Breast epithelium (tissue), 4 donors: ENCODE measurements around the gene HACE1. TPM values are rescaled to one million over a fixed set of nuclear protein-coding genes. Genes with fewer than 3 reads are reported as not detected.
"Not testable (repeated sequence)": the region's sequence is repeated elsewhere in the genome, so short reads cannot be mapped to it uniquely, and the experiment has no call there.

Source experiments
- DNase-seq, 2 donors: peaks; one replicate each; pipeline ENCODE4 v3.0.0-alpha.2; 2019; ENCODE audit warnings: low spot score in 2 of 2
- H3K27ac ChIP-seq, 2 donors: fragments of 200-600 bp; sonication (generic) in 1 of 2; one replicate each; pipeline ENCODE4 v1.5.1; 2016 to 2019; ENCODE audit warnings: mild to moderate bottlenecking in 1 of 2
- H3K27me3 ChIP-seq, 2 donors: fragments of 200-600 bp; sonication (generic) in 1 of 2; one replicate each; pipeline versions ENCODE4 v1.5.1 to v1.6.0; 2017 to 2019; ENCODE audit warnings: control low read depth in 1 of 2, mild to moderate bottlenecking in 1 of 2
- H3K36me3 ChIP-seq: fragments of 200-600 bp; one replicate; pipeline ENCODE4 v1.5.1; 2019
- H3K4me1 ChIP-seq, 2 donors: fragments of 200-600 bp; sonication (generic); one replicate each; pipeline ENCODE4 v1.5.1; 2016 to 2019; ENCODE audit warnings: control low read depth in 1 of 2
- H3K4me3 ChIP-seq, 3 donors: fragments of 200-600 bp; sonication (generic); 1 replicate in 2 of 3; 2 replicates in 1 of 3; pipeline ENCODE4 v1.5.1; 2016 to 2019; ENCODE audit warnings: mild to moderate bottlenecking in 3 of 3, moderate library complexity in 2 of 3
- H3K9me3 ChIP-seq, 2 donors: fragments of 200-600 bp; sonication (generic) in 1 of 2; one replicate each; pipeline ENCODE4 v1.5.1; 2016 to 2019; ENCODE audit warnings: control low read depth in 1 of 2
- POLR2A ChIP-seq: fragments of 450-650 bp; IDR thresholded peaks from one replicate; pipeline ENCODE4 v1.6.1; 2016; ENCODE audit warnings: antibody characterized with exemption, mild to moderate bottlenecking, moderate library complexity
- POLR2AphosphoS5 ChIP-seq, 3 donors: sonication (generic); formaldehyde crosslinking; IDR thresholded peaks; one replicate each; pipeline ENCODE4 v1.6.1; 2017; ENCODE audit warnings: antibody characterized with exemption in 3 of 3
- intact Hi-C: fragments of 100-400 bp; cut with DNase I; formaldehyde crosslinking; loops from one replicate; pipeline ENCODE4 v1.15.1; 2023; ENCODE audit warnings: low total_unique reads
- total RNA-seq, 3 donors: library from RNA; depleted of rRNA; stranded (reverse); fragments of >200 nt; gene quantifications; one replicate each; pipeline ENCODE4 v1.1.0, GENCODE V29; 2016
- TF ChIP-seq, protein P1 (sequence below), 3 donors: fragments of 450-650 bp; IDR thresholded peaks; one replicate each; pipeline ENCODE4 v1.5.1; 2016 to 2017; ENCODE audit warnings: antibody characterized with exemption in 3 of 3, mild to moderate bottlenecking in 3 of 3, moderate library complexity in 3 of 3

Gene HACE1, protein sequence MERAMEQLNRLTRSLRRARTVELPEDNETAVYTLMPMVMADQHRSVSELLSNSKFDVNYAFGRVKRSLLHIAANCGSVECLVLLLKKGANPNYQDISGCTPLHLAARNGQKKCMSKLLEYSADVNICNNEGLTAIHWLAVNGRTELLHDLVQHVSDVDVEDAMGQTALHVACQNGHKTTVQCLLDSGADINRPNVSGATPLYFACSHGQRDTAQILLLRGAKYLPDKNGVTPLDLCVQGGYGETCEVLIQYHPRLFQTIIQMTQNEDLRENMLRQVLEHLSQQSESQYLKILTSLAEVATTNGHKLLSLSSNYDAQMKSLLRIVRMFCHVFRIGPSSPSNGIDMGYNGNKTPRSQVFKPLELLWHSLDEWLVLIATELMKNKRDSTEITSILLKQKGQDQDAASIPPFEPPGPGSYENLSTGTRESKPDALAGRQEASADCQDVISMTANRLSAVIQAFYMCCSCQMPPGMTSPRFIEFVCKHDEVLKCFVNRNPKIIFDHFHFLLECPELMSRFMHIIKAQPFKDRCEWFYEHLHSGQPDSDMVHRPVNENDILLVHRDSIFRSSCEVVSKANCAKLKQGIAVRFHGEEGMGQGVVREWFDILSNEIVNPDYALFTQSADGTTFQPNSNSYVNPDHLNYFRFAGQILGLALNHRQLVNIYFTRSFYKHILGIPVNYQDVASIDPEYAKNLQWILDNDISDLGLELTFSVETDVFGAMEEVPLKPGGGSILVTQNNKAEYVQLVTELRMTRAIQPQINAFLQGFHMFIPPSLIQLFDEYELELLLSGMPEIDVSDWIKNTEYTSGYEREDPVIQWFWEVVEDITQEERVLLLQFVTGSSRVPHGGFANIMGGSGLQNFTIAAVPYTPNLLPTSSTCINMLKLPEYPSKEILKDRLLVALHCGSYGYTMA
- 10 to 100 TPM; 20.2 to 33.4 (median 27.2) TPM for total RNA-seq

DNA sequence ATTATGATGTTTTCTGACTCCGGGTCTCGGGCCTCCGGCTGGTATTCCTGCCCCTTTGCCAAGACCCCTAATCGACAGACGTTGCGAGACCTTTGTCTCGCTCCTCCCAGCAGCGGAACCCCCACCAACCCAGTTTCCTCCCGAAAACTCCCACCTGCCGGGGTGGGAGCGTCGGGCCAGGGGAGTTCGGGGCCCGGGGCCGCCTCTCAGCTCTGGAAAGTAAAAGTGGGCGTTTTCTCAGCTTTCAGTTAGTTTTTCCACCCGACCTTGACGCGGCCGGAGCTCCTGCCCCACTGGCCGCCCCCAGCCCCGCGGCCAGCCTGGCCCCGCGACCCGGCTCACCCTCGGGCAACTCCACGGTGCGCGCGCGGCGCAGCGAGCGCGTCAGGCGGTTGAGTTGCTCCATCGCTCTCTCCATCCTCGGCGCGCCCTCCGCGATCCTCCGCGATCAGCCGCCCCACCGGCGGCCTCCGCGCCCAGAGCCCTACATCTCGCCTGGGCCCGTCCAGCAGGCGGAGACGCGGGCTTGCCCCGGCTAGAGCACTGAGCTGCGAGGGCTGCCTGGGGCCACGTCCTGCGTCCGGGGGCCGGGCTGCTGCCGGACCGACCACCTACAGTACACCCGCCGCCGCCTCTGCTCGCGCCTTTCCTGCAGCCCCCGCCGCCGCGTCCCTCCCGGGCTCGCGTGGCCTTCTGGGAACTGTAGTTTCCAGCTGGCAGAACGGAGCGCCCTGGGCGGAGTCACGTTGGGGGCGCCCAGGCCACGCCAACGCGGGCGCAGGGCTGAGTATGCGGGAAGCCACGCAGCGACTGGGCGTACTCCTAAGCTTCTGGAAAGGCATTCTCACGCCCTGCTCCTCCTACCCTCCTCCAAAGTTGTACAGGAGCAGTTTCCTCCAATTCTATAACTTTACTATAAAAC lies at the start of gene HACE1:
Gene HACE1 (minus strand): TSS at position 695 of the 922 bp plus-strand sequence. CDS start 277 bp downstream, at position 418.
- H3K4me3 ChIP-seq = peak within 1 kb of the TSS; percentile 66 to 94 (median 73)
- no peaks in the 10 kb centered on the region for H3K9me3 ChIP-seq
- H3K27ac ChIP-seq = peak within 1 kb of the TSS; percentile 73 to 83
- H3K4me1 ChIP-seq = no peaks in the 10 kb centered on the region
- no peak for TF ChIP-seq POLR2A
- TF ChIP-seq POLR2AphosphoS5 (IDR thresholded peaks at IDR 0.05) = peak in 2 of 3 donors; percentile 56 to 61
- TF ChIP-seq, protein P1, sequence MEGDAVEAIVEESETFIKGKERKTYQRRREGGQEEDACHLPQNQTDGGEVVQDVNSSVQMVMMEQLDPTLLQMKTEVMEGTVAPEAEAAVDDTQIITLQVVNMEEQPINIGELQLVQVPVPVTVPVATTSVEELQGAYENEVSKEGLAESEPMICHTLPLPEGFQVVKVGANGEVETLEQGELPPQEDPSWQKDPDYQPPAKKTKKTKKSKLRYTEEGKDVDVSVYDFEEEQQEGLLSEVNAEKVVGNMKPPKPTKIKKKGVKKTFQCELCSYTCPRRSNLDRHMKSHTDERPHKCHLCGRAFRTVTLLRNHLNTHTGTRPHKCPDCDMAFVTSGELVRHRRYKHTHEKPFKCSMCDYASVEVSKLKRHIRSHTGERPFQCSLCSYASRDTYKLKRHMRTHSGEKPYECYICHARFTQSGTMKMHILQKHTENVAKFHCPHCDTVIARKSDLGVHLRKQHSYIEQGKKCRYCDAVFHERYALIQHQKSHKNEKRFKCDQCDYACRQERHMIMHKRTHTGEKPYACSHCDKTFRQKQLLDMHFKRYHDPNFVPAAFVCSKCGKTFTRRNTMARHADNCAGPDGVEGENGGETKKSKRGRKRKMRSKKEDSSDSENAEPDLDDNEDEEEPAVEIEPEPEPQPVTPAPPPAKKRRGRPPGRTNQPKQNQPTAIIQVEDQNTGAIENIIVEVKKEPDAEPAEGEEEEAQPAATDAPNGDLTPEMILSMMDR (IDR thresholded peaks at IDR 0.05) = peak in 2 of 3 donors; percentile 27 to 34
- H3K36me3 ChIP-seq = no peaks in the 10 kb centered on the region
- H3K27me3 ChIP-seq = no peaks in the 10 kb centered on the region
- intact Hi-C loops = no loop called here
- DNase-seq = peak; percentile 67 to 82

DNA sequence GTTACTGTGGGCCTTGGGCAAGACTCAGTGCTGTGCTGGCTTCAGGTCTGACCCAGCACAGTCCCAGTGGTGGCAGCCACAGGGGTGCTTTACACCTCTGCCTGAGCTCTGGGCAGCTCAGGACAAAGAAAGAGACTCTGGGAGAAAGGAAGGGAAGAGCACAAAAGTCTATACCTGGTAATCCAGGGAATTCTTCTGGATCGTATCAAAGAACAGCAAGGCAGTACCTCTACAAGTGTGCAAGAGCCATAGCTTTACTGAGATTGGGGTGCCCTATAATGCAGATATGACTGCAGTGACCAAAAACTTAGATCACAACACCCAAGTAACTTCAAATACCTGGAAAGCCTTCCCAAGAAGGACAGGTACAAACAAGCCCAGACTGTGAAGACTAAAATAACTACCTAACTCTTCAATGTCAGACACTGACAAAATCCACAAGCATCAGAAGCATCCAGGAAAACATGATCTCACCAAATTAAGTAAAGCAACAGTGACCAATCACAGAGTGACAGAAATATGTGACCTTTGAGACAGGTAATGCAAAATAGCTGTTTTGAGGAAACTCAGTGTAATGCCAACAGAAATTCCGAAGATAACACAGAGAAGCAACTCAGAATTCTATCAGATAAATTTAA lies 49.3 kb upstream of the HACE1 start:
- no peak for TF ChIP-seq POLR2AphosphoS5 (IDR thresholded peaks at IDR 0.05)
- TF ChIP-seq, protein P1 (IDR thresholded peaks at IDR 0.05) = no peak
- no peak for TF ChIP-seq POLR2A
- intact Hi-C loops = no loop called here
- no peak overlapping the region for H3K27ac ChIP-seq
- no peaks in the 10 kb centered on the region for H3K4me1 ChIP-seq
- H3K9me3 ChIP-seq = peaks cover 0 to 4% of the 10 kb centered on the region in 2 donors
- no peaks in the 10 kb centered on the region for H3K27me3 ChIP-seq
- no peak overlapping the region for H3K4me3 ChIP-seq
- DNase-seq = no peak
- no peaks in the 10 kb centered on the region for H3K36me3 ChIP-seq

DNA sequence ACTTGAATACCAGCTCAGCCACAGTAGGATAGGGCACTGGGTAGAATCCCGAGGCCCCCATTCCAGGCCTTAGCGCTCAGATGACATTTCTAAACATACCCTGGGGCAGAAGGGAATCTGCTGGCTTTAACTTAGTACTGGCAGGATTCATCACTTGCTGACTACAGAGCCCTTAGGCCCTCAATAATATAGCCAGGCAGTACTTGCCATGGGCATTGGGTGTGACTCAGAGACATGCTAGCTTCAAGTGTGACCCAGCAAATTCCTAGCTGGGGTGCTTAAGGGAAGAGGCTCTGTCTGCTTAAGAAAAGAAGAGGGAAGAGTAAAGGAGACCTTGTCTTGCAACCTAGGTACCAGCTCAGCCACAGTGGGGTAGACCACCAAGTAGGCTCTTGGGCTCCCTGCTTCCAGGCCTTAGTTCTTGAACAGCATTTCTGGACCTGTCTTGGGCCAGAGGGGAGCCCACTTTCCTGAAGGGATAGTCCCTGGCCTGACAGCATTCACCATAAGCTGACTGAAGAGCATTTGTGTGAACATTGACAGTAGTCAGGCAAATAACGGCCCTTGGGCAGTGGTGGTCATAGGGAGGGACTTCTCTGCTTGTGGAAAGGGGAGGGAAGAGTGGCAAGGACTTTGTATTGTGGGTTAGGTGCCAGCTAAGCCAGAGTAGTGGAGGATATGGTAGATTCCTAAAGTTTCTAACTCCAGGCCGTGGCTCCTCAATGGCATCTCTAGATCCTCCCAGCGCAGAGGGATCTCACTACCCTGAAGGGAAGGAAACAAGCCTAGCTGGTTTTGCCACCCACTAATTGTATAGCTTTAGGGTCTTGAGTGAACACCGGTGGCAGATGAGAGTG lies 48.5 kb upstream of the HACE1 start:
- H3K4me1 ChIP-seq = no peaks in the 10 kb centered on the region
- no peak for DNase-seq
- intact Hi-C loops = no loop called here

DNA sequence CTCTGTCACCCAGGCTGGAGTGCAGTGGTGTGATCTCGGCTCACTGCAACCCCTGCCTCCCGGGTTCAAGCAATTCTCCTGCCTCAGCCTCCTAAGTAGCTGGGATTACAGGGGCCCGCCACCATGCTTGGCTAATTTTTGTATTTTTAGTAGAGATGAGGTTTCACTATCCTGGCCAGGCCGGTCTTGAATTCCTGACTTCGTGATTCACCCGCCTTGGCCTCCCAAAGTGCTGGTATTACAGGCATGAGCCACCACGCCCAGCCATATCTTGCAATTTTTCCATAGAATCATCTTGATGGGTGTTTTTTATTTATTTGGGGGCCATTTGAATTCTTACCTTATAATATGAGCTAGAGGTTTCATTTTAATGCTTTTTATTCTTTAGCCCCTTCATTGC lies 39.2 kb upstream of the HACE1 start:
- H3K4me3 ChIP-seq, H3K36me3 ChIP-seq: not testable (repeated sequence)

More for the DNA sequence above, 48.5 kb upstream of the HACE1 start:
- no peaks in the 10 kb centered on the region for H3K36me3 ChIP-seq
- H3K27ac ChIP-seq = no peak overlapping the region
- no peak overlapping the region for H3K4me3 ChIP-seq
- TF ChIP-seq POLR2AphosphoS5 (IDR thresholded peaks at IDR 0.05) = no peak
- no peak for TF ChIP-seq POLR2A
- TF ChIP-seq, protein P1 (IDR thresholded peaks at IDR 0.05) = no peak
- no peaks in the 10 kb centered on the region for H3K27me3 ChIP-seq
- peaks cover 0 to 9% of the 10 kb centered on the region in 2 donors for H3K9me3 ChIP-seq

More for the DNA sequence above, 39.2 kb upstream of the HACE1 start:
- intact Hi-C loops, DNase-seq, H3K27me3 ChIP-seq, H3K27ac ChIP-seq, H3K4me1 ChIP-seq, H3K9me3 ChIP-seq: not testable (repeated sequence)
